HG03108 (cell line): Measurements from ENCODE around the gene CXCR3.
A peak's percentile ranks its signal among the peaks of the same experiment; 100 is the strongest.

ENCODE experiments used
- ATAC-seq: cut with Tn5 transposase; IDR thresholded peaks from one replicate; pipeline ENCODE4 v1.9.1; 2021; ENCODE audit warnings: moderate library complexity; ENCODE audit not compliant: unreplicated experiment

Gene CXCR3

DNA sequence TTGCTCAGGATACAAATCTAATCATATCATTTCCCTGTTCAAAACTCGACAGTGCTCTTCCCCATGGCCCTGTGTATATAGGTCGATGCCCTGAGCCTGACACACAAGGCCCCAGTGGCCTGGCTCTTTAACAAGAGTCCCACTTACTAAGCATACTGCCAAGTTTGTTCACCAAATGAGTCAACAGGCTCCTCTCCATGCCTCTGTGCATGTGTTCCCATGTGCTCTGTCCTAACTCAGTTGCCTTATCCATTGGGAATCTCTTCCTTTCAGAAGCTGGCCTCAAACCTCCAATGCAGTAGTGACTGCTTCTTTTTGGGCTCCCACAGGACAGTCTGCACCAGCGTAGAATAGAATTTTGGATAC, 18.9 kb upstream of the CXCR3 start:
- no peak for ATAC-seq

GRCh38 chrX:71636438-71637252, 18.3 kb upstream of the CXCR3 start:
- ATAC-seq: no peak

DNA sequence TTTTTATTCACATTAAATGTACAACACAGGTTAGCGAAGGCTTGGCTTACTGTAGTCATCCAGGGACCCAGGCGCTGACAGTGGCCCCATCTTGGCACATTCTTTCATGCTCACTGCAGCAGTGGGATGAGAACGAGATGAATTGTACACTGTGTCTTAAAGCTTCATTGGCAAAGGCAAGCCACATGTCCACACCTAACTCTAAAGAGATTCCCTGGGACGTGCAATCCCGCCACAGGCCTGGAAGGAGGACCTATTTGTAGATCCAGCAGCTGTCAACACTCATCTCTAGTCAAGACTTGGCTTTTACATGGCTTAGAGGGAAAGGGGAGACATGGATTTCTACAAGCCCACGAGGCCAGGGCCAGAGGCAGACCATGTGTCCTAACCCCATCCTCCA, 16.1 kb upstream of the CXCR3 start:
- ATAC-seq: no peak

GRCh38 chrX:71632923-71633657, 14.8 kb upstream of the CXCR3 start:
- no peak for ATAC-seq

- peak; percentile 70 for ATAC-seq
Measured at GRCh38 chrX:71629467-71629866, 11.2 kb upstream of the CXCR3 start.

DNA sequence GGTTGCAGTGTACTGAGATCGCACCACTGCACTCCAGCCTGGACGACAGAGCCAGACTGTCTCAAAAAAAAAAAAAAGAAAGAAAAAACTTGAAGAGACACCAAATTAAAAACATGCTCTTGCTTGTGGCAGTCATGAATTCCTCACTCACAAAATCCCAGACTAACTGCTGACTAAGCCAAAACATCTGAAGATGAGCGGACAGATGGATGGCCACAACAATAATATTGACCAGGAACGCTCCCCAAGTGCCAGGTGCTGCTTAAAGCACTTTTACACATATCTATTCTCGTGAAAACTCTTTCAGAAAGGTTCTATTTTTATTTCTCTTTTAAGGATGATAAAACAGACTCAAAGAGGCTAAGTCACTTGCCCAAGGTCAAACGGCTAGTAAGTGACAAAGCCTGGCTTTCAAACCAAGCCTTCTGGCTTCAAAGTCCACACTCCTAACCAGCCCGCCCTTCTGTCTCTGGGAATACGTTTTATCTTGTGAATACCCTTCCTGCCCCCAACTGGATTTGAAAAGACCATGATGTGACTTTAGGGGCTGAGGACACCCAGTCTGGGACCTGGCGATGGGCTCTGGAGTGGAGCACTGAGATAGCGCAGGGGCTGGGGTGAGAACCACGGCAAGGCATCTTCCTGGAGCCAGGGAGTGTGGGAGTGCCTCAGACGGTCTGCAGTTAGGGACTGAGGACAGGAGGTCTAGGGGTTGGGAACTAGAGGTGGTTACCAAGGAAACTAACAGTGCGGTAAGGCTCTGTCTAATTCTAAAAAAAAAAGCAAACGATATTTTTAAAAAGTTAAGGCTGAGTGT, 9.5 kb upstream of the CXCR3 start:
- ATAC-seq: no peak

GRCh38 chrX:71626576-71626975, 8.3 kb upstream of the CXCR3 start:
- no peak for ATAC-seq

DNA sequence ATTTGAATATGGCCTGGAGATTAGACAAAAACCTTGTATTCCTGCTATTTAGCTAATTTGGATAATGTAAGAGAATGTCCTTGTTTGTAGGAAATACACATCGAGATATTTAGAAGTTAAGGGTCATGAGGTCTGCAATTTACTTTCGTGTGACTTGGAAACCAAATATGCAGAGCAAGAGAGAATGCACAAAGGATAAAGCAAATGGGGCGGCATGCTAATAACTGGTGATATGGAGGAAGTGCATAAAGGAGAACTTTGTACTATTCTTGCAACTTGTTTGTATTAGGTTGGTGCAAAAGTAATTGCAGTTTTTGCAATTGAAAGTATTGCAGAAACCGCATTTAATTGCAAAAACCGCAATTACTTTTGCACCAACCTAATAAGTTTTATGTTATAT, 7.2 kb upstream of the CXCR3 start:
- no peak for ATAC-seq

DNA sequence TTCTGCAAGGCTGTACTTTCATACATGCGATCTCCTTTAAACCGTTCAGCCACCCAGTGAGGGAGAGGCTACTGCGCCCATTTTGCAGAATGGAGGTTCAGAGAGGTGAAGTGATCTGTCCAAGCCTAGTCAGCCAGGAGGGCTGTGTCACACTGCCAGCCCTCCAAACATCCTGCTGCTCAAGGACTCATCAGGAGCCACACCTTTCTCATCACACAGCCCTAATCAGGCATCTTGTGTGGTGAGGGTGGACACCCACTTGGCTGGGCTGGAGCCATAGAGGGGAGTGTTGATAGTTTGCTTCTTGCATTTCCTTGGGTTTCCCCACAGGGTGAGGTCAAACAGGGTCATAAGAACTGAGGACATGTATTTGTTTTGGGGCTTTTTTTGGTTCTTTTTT, 5.4 kb upstream of the CXCR3 start:
- ATAC-seq: no peak

GRCh38 chrX:71622576-71623450, 4.5 kb upstream of the CXCR3 start:
- peak; percentile 51 for ATAC-seq

DNA sequence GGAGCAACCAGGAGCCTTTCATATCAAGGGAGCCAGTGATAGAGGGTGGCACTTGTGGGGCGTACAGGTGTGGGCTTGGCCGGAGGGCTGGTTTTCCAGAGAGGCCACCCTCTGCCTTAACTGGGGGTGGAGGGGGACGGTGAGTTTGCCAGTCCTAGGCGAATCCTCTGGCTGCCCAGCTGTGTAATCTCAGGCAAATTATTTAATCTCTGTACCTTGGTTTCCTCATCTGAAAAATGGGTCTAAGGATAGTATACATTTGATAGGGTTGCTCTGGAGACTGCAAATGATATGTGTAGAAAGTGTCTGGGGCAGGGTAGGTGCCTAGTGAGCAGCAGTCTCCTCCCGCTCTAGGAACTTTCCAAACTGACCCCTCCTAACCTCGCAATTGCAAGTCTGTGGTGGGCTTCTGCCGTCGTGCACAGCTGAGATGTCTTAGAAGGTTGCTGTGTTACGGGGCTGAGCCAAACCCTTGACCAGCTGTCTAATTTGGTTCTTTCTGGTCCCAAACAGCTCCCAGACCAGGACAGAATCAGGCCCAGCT, 3.8 kb upstream of the CXCR3 start:
- ATAC-seq: no peak

DNA sequence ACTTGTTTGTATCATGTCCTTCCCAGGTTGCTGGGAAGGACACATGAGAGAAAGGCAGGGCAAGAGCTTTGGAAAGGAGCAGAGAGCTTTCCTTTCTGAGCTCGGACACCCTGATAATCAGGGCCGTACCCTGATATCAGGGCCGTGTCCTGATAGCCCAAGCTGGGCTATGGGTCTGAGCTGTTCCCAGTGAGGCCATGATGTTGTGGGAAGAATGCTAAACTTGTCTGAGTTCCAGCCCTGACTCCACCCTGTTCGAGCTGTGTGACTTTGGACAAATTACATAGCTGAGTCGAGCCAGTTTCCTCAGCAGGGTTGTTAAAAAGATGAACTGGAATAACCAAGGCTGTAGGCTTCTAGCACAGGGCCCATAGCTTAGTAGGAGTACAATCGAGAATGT, 3.3 kb upstream of the CXCR3 start:
- no peak for ATAC-seq

DNA sequence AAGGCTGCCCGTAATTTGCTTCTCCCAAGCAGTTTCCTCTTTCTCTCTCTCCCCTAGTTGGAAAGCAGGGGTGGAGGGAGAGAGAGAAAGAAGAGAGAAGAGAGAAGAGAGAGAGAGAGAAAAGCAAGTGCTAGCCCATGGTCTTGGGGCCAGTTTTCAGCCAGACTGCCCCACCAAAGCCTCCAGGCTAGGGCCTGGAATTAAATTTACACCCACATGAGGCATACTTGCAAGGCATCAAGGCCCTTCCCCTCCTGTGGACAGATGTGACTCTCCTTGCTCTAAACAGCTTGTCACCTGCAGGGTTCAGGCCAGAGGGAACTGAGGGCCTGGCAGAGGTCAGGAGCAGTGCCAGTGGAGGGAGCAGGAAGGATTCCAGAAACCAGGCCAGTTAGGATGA, 1.7 kb upstream of the CXCR3 start:
- no peak for ATAC-seq

DNA sequence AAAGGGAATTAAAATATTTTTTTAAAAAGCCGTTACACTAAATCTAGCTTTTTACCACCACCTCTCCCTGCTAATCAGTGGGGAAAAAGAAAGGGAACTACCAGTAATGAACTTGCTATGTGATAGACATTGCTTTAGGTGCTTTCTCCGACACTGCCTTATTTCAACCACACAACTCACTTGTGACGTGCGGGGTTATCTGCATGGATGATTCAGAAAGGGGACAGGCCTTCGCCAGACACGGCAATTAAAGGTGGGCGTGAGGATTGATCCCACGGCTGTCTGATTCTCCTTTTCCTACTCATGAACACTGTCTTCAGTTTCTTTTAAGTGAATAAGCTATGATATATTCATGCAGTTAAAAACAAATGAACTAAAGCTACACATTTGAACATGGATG, 882 bp upstream of the CXCR3 start:
- ATAC-seq: no peak

- no peak for ATAC-seq
Measured at GRCh38 chrX:71618787-71619186, 476 bp upstream of the CXCR3 start.

DNA sequence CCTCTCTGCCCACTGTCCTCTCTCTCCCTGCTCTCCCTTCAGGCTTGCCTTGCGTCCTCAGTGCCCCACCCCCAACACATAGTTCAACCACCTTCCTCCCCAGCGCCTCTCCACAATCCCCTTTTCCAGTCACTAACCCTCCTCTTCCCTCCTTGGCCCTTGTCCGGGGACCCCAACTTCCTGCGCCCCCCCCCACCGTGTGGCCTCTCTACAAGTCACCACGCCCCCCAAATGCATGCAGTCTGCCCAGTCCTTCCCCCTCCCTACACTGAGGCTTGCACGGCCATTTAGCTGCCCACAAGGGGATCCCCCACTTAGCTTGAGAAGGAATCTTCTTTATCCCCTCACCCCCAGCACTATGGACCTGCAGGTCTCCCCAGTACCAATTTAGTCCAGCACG, 569 bp downstream of the CXCR3 start:
- ATAC-seq: no peak

- no peak for ATAC-seq
Measured at GRCh38 chrX:71616672-71617529, 1.4 kb downstream of the CXCR3 start.

GRCh38 chrX:71615954-71616353, 2.4 kb downstream of the CXCR3 start:
- no peak for ATAC-seq

GRCh38 chrX:71615056-71615455, 3.3 kb downstream of the CXCR3 start:
- ATAC-seq: no peak

DNA sequence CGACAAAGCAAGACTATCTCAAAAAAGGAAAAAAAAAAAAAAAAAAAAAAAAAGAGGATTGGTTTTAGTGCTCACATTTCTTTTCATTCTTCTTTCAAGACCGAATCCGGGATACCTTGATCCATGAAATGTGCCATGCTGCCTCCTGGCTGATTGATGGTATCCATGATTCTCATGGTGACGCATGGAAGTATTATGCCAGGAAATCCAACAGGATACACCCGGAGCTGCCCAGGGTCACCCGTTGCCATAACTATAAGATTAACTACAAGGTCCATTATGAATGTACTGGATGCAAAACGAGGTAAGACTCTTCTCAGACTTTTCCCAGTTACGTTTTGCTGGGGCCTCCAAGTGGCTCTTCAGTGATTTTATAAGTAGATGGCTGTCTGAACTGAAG, 6.1 kb downstream of the CXCR3 start:
- no peak for ATAC-seq
